ENCODE measurements around the gene NKAIN1.
A peak's percentile ranks its signal among the peaks of the same experiment; 100 is the strongest.
"Not testable (repeated sequence)": the region's sequence is repeated elsewhere in the genome, so short reads cannot be mapped to it uniquely, and the experiment has no call there.

NKAIN1 gene

GRCh38 chr1:31199236-31199790, 40.4 kb downstream of the NKAIN1 start:
- Mint-ChIP-seq H3K4me3 (no peak overlapping the region), H3K36me3 (ENCODE audit: low read depth) (no peaks in the 10 kb centered on the region), H3K9me3 (no peaks in the 10 kb centered on the region), H3K27ac (no peak overlapping the region), H3K27me3 (ENCODE audit: low read depth, poor library complexity) (peaks cover 8% of the 10 kb centered on the region), H3K4me1 (peaks cover 32% of the 10 kb centered on the region)
- TF ChIP-seq CTCF (IDR thresholded peaks at IDR 0.05) = no peak
- DNase-seq = no peak

GRCh38 chr1:31198600-31198999, 41.1 kb downstream of the NKAIN1 start:
- no peak for DNase-seq
- no peak for TF ChIP-seq CTCF (IDR thresholded peaks at IDR 0.05)
- Mint-ChIP-seq H3K4me1 (peaks cover 32% of the 10 kb centered on the region), H3K9me3 (no peaks in the 10 kb centered on the region), H3K27ac (no peak overlapping the region), H3K4me3 (no peak overlapping the region), H3K27me3 (ENCODE audit: low read depth, poor library complexity) (peaks cover 13% of the 10 kb centered on the region), H3K36me3 (ENCODE audit: low read depth) (no peaks in the 10 kb centered on the region)

- Mint-ChIP-seq H3K4me3 (no peak overlapping the region), H3K27me3 (ENCODE audit: low read depth, poor library complexity) (peaks cover 13% of the 10 kb centered on the region), H3K36me3 (ENCODE audit: low read depth) (no peaks in the 10 kb centered on the region), H3K4me1 (peaks cover 32% of the 10 kb centered on the region), H3K27ac (peak overlapping the region; percentile 19), H3K9me3 (no peaks in the 10 kb centered on the region)
- no peak for TF ChIP-seq CTCF (IDR thresholded peaks at IDR 0.05)
- DNase-seq = no peak
Measured at GRCh38 chr1:31198150-31198549, 41.5 kb downstream of the NKAIN1 start.

- Mint-ChIP-seq H3K27me3 (ENCODE audit: low read depth, poor library complexity) (peaks cover 13% of the 10 kb centered on the region), H3K9me3 (no peaks in the 10 kb centered on the region), H3K4me1 (peaks cover 32% of the 10 kb centered on the region), H3K36me3 (ENCODE audit: low read depth) (no peaks in the 10 kb centered on the region), H3K4me3 (no peak overlapping the region), H3K27ac (no peak overlapping the region)
- DNase-seq = no peak
- no peak for TF ChIP-seq CTCF (IDR thresholded peaks at IDR 0.05)
Measured at GRCh38 chr1:31196685-31197084, 43.0 kb downstream of the NKAIN1 start.

GRCh38 chr1:31195267-31195666, 44.4 kb downstream of the NKAIN1 start:
- not testable (repeated sequence) for H3K36me3 Mint-ChIP-seq (ENCODE audit: low read depth); H3K4me3 Mint-ChIP-seq; DNase-seq; H3K9me3 Mint-ChIP-seq
- Mint-ChIP-seq H3K27me3 (ENCODE audit: low read depth, poor library complexity) (peaks cover 12% of the 10 kb centered on the region), H3K27ac (peak overlapping the region; percentile 84), H3K4me1 (peaks cover 23% of the 10 kb centered on the region)

- DNase-seq = no peak
- Mint-ChIP-seq H3K36me3 (ENCODE audit: low read depth) (no peaks in the 10 kb centered on the region), H3K27me3 (ENCODE audit: low read depth, poor library complexity) (peaks cover 12% of the 10 kb centered on the region), H3K9me3 (no peaks in the 10 kb centered on the region), H3K27ac (no peak overlapping the region), H3K4me3 (no peak overlapping the region), H3K4me1 (peaks cover 7% of the 10 kb centered on the region)
- no peak for TF ChIP-seq CTCF (IDR thresholded peaks at IDR 0.05)
Measured at GRCh38 chr1:31193729-31194128, 46.0 kb downstream of the NKAIN1 start.
